RWPE1 (cell line): ENCODE results near the gene PRR18.

Experiments
- CTCF ChIA-PET: fragments of 350-600 bp; sonication (Branson Sonifier 250); formaldehyde crosslinking; extraction: SDS; loops from one replicate; lab custom pipeline; 2021; lab: Yijun Ruan, JAX
- POLR2A ChIA-PET: fragments of 400-600 bp; formaldehyde crosslinking; extraction: SDS; loops from one replicate; lab custom pipeline; 2020; ENCODE audit warnings: antibody characterized with exemption; ENCODE audit not compliant: low non-redundant PET; lab: Yijun Ruan, JAX
- DNase-seq: peaks from one replicate; pipeline ENCODE4 v3.0.0; 2012; ENCODE audit warnings: low spot score
- H3K27ac ChIP-seq: fragments of 450-650 bp; 2 replicates; pipeline ENCODE4 v1.5.1; 2017
- TF ChIP-seq, protein P1 (sequence below): fragments of 450-650 bp; conservative IDR thresholded peaks from 2 replicates; pipeline ENCODE4 v1.5.1; 2017; ENCODE audit warnings: low read depth, mild to moderate bottlenecking

The PRR18 gene

DNA sequence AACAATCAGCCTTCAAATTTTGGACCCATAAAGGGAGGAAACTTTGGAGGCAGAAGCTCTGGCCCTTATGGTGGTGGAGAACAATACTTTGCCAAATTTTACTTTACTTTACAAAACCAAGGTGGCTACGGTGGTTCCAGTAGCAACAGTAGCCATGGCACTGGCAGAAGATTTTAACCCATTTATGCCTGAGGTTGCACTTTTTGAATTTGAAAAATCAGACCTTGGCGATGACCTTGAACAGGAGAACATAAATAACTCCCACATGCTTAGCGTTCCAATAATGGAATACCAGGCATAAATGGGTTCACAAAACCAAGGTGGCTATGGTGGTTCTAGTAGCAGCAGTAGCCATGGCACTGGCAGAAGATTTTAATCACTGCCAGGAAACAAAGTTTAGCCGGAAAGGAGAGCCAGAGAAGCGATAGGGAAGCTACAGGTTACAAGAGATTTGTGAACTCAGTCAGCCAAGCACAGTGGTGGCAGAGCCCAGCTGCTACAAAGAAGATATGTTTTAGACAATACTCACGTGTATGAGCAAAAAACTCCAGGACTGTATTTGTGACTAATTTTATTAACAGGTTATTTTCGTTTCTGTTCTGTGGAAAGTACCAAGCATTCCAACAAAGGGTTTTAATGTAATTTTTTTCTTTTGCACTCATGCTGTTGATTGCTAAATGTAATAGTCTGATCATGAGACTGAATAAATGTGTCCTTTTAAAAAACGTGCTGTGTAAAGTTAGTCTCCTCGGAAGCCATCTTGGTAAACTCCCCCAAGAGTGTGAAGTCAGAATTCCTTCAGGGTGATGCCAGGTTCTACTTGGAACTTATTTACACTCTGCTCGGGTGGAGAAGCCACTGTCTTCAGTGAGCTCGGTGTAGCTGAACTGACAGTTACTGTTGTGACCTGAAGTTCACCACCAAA, 27.4 kb upstream of the PRR18 start:
- ChIA-PET POLR2A (no interaction called here), CTCF (no interaction called here)
- no peak for DNase-seq
- H3K27ac ChIP-seq, result no peak overlapping the region
- TF ChIP-seq, protein P1, sequence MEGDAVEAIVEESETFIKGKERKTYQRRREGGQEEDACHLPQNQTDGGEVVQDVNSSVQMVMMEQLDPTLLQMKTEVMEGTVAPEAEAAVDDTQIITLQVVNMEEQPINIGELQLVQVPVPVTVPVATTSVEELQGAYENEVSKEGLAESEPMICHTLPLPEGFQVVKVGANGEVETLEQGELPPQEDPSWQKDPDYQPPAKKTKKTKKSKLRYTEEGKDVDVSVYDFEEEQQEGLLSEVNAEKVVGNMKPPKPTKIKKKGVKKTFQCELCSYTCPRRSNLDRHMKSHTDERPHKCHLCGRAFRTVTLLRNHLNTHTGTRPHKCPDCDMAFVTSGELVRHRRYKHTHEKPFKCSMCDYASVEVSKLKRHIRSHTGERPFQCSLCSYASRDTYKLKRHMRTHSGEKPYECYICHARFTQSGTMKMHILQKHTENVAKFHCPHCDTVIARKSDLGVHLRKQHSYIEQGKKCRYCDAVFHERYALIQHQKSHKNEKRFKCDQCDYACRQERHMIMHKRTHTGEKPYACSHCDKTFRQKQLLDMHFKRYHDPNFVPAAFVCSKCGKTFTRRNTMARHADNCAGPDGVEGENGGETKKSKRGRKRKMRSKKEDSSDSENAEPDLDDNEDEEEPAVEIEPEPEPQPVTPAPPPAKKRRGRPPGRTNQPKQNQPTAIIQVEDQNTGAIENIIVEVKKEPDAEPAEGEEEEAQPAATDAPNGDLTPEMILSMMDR, result no peak

DNA sequence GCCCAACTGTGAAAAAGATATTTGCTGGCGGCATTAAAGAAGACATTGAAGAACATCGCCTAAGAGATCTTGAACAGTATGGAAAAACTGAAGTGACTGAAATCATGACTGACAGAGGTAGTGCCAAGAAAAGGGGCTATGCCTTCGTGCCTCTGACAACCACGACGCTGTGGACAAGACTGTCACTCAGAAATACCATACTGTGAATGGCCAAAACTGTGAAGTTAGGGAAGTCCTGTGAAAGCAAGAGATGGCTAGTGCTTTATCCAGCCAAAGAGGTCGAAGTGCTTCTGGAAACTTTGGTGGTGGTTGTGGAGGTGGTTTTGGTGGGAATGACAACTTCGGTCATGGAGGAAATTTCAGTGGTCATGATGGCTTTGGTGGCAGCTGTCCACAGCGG, 26.7 kb upstream of the PRR18 start:
- ChIA-PET POLR2A (no interaction called here), CTCF (no interaction called here)

DNA sequence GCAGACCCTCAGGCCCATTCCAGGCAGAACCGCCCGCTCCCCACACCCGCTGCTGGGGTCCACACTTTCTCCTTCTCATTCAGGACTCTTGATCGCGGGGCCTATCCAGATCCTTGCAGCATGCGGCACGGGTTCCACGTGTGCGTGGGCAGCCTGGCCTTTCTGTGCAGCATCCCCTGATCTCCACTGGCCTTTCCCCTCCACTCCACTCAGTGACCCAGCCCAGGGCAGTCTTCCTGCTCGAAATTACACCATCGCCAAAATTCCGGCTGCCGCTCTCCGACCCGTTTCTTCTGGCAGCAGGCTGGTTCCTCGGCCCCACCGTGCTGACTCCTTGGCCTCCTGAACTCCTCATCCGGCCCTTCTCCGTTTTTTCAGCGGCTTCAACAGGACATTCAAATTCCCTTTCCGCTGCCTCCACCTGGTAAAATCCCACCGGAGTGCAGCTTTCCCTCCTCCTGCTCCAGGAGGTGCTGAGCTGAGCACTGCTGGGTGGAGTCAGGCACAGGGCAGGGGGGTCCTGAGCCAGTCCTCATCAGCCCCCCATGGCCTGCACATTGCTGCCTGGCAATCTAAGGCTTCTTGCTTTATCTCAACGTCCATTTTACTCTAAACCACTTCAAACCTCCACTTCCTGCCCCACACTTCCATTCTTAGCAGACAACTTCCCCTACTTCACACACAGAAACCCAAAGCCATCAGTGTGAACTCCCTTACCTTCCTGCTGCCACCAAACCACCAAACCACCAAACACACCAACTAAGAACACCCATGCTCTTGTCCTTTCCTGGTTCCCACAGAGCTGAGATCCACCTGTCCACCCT, 25.2 kb upstream of the PRR18 start:
- ChIA-PET POLR2A (no interaction called here), CTCF (no interaction called here)
- DNase-seq, result no peak
- no peak overlapping the region for H3K27ac ChIP-seq
- TF ChIP-seq, protein P1, result no peak

More for the DNA sequence above, 26.7 kb upstream of the PRR18 start:
- DNase-seq, result no peak
- TF ChIP-seq, protein P1, result no peak
- H3K27ac ChIP-seq, result no peak overlapping the region

DNA sequence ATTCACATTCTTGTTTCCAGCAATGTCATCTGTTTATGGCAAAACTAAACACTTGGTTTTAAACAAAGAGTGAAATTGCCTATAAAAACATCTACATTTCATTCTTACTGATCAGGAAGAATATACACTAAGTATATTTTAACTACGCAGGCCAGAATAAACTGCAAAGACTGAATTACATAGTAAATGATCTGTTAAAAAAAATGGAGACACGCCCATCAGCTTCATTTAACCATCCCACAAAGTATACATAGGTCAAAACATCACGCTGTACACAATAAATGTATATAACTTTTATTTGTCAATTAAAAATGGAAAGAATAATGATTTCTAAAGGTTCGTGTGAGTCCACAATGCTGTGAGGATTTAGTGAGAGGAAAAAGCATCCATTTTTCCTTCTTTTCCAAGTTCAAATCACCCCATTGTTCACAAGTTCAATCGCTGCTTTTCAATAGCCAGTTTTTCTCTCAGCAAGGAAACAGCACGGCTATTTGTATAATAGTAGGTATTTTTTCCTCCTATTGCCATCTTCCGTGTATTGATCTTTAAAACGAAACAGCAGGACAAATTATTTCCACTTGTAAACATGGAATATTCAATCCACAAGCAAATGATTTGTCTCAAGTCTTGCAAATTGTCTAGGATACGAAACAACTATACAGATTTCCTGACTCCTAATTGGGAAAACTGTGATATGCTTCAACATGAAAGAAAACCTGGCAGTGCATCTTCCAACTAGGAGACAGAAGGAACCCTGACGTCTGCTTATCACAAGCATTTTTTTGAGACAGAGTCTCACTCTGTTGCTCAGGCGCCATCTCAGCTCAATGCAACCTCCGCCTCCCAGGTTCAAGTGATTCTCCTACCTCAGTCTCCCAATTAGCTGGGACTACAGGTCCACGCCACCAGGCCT, 23.6 kb upstream of the PRR18 start:
- TF ChIP-seq, protein P1, result no peak
- H3K27ac ChIP-seq, result no peak overlapping the region
- no peak for DNase-seq
- ChIA-PET POLR2A (no interaction called here), CTCF (no interaction called here)

DNA sequence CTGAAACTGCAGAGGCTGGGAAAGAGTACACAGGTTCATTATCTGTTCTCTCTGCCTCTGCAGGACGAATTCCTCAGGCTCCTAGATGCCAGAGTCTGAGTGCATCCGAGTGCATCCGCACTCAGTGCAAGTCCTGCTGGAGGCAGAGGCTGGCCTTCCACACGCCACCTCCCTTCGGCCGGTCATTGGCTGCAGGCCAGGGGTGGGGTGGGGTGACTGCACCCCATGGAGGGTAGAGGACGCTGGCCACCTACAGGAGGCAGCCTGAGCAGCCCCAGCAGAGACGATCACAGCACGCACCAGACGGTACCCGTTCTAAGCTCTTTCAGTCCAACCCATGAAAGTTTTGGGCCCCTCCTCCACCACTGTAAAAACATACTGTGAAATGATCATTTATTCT, 22.4 kb upstream of the PRR18 start:
- DNase-seq, result no peak
- CTCF ChIA-PET, result no interaction called here
- POLR2A ChIA-PET, result no interaction called here
- TF ChIP-seq, protein P1, result no peak
- no peak overlapping the region for H3K27ac ChIP-seq
